DMS153 treated with DMSO at 0.1 percent for 48 hours (cell line): ENCODE data around the gene LIMA1.
A peak's percentile ranks its signal among the peaks of the same experiment; 100 is the strongest.
"Not testable (repeated sequence)": the region's sequence is repeated elsewhere in the genome, so short reads cannot be mapped to it uniquely, and the experiment has no call there.

ENCODE experiments used
- DNase-seq: peaks from one replicate; lab custom pipeline; 2025; ENCODE audit not compliant: unreplicated experiment; lab: John Stamatoyannopoulos, UW

The LIMA1 gene

GRCh38 chr12:50219544-50219943, 63.8 kb downstream of the LIMA1 start:
- DNase-seq, result no peak

- not testable (repeated sequence) for DNase-seq
These were observed 64.3 kb downstream of the LIMA1 start for GRCh38 chr12:50219001-50219400.

- no peak for DNase-seq
These were observed 64.9 kb downstream of the LIMA1 start for GRCh38 chr12:50218386-50218785.

DNA sequence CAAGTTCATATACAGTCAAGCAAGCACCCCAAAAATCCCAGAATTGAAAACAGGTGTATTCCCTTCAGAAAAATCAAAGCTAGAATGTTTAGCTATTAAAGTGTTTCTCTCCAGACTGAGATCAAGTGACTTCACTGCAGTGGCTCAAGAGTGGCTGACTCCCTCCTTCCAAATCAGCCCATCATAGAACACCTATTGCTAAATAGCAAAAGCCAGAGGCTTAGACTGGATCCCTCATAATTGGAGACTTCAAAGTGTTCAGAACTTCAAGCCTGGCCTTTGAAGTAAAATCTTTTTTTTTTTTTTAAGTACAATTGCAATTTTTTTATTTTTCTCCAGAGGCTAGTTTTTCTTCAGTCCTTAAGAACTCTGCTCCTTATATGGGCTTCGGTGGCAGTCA, 66.1 kb downstream of the LIMA1 start:
- no peak for DNase-seq

GRCh38 chr12:50215033-50215432, 68.3 kb downstream of the LIMA1 start:
- no peak for DNase-seq

- DNase-seq, result no peak
These were observed 69.3 kb downstream of the LIMA1 start for GRCh38 chr12:50214018-50214417.

DNA sequence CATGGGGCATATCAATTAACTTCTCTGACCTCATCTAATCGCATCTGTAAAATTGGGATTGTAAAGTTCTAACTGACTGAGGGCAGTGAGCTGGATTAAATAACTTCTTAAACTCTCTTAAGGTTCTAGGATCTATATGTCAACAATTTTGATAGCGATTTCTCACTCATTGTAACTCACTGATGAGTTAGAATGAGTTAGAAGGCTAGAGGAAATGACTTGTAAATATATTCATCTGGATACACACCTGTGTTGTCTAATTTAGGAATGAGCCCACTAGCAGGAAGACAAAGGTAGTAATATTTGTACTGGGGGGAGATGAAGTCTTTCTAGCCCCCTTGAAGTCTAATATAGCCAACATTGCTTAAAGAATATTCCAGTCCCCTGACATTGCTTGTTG, 69.9 kb downstream of the LIMA1 start:
- no peak for DNase-seq

GRCh38 chr12:50212071-50212467, 71.3 kb downstream of the LIMA1 start:
- no peak for DNase-seq

- DNase-seq, result no peak
These were observed 71.8 kb downstream of the LIMA1 start for GRCh38 chr12:50211392-50212070.

DNA sequence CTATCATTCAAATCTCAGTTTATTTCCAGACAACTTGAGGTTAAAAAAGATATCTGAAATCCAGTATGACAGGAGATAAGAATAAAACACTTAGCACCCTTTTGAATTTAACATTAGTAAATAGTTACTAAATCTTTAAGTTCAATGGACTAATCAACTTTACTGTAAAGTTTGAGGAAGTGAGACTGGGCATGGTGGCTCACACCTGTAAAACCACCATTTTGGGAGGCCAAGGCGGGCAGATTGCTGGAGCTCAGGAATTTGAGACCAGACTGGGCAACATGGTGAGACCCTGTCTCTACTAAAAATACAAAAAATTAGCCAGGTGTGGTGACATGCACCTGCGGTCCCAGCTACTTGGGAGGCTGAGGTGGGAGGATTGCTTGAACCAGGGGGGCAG, 75.9 kb downstream of the LIMA1 start:
- DNase-seq, result no peak

DNA sequence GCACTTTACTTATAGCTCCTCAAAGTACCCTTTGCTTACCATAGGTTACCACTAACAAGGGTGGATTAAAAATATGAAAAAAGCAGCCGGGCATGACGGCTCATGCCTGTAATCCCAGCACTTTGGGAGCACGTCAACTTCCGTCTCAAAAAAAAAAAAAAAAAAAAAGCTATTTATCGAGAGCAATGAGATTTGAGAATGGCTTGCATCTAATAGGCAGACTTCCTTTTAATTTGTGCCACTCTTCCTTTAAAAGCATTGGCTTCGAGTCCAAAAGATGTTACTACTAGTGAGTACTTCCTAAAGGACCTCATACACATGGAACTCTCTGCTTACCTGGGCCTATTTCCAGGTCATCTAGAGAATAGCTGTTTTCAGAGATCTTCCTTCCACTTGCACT, 77.7 kb downstream of the LIMA1 start:
- no peak for DNase-seq

- no peak for DNase-seq
These were observed 79.6 kb downstream of the LIMA1 start for GRCh38 chr12:50203691-50204090.

GRCh38 chr12:50201987-50202521, 81.3 kb downstream of the LIMA1 start:
- no peak for DNase-seq

GRCh38 chr12:50200552-50201273, 82.6 kb downstream of the LIMA1 start:
- DNase-seq, result no peak

GRCh38 chr12:50198829-50199228, 84.5 kb downstream of the LIMA1 start:
- no peak for DNase-seq

DNA sequence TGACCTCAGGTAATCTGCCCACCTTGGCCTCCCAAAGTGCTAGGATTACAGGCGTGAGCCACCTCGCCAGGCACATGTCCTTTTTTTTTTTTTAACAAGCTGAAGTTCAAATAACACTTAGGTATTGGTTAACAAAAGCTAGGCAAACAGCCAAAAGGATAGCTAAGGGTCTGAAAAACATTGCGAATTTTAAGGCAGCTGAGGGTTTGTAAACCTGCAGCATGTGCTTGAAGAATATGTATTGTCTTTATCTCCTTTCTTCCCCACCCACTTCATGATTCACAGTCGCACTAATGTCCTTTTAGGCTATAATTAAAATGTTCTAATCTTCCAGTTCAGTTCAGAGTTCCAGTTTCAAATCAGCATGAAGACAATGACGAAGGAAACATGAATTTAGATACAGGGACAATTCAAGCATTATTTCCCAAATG, 86.0 kb downstream of the LIMA1 start:
- DNase-seq, result peak; percentile 9

GRCh38 chr12:50196537-50196936, 86.8 kb downstream of the LIMA1 start:
- peak; percentile 52 for DNase-seq

- no peak for DNase-seq
These were observed 87.5 kb downstream of the LIMA1 start for GRCh38 chr12:50195832-50196231.

GRCh38 chr12:50192908-50193307, 90.4 kb downstream of the LIMA1 start:
- DNase-seq, result no peak

- DNase-seq, result no peak
These were observed 91.1 kb downstream of the LIMA1 start for GRCh38 chr12:50192236-50192635.

DNA sequence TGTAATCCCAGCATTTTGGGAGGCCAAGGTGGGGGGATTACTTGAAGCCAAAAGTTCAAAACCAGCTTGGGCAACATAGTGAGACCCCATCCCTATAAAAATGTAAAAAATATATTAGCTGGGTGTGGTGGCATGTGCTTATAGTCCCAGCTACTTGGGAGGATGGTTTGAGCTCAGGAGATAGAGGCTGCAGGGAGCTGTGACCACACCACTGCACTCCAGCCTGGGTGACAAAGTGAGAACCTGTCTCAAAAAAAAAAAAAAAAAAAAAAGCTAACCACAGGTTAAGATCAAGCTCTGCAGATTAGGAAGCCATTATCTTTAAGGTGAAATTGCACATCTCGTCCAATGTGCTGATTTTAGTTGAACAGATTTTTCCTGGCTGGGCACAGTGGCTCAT, 92.5 kb downstream of the LIMA1 start:
- DNase-seq, result no peak

DNA sequence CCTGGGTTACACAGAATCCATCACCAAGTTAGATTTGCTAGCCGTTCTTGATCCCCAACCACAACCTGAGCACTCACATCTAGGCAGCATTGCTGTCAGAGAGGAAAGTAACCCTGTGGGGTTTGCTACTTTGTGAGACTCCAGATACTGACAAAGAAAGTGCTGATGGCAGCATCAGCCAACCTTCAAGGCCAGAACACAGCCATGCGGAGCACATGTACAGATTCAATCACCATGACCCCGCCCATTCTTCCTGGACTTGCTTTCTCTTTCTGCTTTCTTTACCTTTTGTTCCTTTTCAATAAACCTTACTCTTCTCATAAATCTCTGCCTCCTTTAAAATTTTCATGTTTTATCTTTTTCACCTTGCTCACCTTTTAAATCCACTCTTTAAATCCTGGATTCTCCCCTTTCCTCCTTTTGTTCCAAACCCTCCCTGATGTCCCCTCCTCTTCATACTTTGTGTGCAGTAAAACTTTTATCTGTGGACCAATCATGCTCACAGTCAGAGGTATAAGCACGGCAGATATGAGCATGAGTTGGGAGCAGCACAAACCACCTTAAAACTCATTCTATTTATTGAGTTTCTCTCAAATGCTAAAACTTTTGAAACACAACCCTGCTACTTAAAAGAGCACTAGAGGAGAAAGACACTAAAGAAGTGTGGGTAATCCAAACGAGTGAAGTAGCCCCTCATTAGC, 94.3 kb downstream of the LIMA1 start:
- no peak for DNase-seq
